CD4-positive, alpha-beta T cell treated with Interferon alpha-2 for 1 hour (primary cell): Measurements from ENCODE around the gene BBS9.

Source experiments
- DNase-seq, 2 donors: peaks; one replicate each; pipeline ENCODE4 v3.0.0-alpha.2; 2020 to 2022

The BBS9 gene

GRCh38 chr7:33626869-33627268 is 497.5 kb downstream of the BBS9 start:
- no peak for DNase-seq

GRCh38 chr7:33627741-33628140 is 498.4 kb downstream of the BBS9 start:
- DNase-seq = no peak

- no peak for DNase-seq
These were observed 499.5 kb downstream of the BBS9 start for GRCh38 chr7:33628894-33629293.

DNA sequence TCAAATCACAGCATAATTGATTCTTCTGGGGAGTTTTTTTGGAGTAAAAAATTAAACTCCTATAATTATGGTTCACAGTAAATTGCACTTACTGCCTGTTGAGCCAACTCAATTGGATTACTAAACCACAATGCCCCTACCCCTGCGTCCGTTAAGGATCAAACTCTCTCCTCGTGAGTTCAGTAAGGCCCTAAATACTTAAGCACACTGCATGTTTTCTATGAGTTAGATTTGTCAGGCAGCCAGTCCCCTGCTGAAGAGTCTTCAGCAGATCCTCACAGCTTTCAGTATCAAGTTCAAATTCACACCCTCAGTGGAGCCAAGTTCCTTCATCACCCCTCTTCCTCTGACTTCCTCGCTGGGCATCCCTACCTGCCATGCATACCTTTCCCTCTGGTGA is 501.0 kb downstream of the BBS9 start:
- DNase-seq = no peak

GRCh38 chr7:33632322-33632721 is 503.0 kb downstream of the BBS9 start:
- no peak for DNase-seq

DNA sequence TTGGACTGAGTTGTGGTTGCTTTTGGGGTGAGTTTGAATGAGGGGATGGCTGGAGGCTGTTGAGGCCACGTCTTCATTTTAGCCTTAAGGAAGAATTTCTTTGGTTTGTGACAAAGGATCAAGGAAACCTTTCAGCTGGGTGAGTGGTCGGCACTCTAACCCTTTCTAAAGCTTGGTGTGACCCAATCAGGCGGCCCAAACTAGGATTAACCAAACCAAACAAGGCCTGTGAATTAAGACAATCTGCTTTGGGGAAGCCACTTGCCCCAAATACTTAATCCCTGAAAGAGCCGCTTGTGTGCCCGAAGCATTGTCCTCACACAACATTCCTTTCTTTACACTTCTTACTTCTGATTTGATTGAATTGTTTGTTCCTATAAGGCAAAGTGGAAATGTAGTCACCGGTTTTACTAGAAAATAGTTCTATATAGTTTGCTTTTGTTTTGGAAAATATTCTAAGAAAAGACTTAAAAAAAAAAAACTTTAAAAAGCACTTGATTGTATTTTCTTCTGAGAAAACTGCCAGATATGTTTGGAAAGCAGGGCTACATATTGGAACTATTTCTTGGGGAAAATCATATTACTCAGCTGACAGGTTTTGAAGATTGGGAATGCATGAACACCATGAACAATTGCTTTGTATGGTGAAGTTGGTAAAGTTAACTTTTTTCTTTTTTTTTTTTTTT is 503.6 kb downstream of the BBS9 start:
- DNase-seq = no peak

- no peak for DNase-seq
These were observed 505.2 kb downstream of the BBS9 start for GRCh38 chr7:33634606-33635005.

- no peak for DNase-seq
These were observed 507.0 kb downstream of the BBS9 start for GRCh38 chr7:33636359-33636758.

DNA sequence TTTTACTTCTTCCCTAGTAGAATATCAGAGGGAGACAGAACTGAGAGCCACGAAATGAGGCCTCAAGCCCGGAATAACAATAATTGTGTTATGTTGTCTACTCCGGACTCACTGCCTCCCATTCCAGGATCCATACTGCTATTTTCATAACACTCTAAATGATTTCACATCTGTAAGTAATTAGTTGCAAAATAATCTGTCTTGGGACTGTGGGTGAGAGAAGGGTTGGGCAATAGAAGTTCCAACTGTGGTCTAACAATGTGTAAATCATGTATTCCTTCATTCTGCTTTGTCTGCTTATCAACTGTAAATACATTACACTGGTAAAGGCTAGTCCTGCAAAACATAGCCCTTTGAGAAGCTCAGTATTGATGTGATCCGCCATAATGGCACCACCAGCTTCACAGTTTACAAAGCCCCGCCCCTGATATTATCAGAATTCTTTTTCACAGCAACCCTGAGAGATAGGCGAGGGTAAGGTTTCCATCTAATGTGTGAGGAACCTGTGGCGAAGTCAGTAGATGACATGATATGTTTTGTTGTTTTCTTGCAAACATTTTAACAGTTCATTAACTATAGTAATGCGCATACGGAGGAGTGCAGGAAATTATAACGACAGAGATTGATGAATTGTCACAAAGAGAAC is 510.3 kb downstream of the BBS9 start:
- no peak for DNase-seq

- DNase-seq = no peak
These were observed 511.4 kb downstream of the BBS9 start for GRCh38 chr7:33640741-33641140.

- DNase-seq = no peak
These were observed 512.9 kb downstream of the BBS9 start for GRCh38 chr7:33642312-33642711.

DNA sequence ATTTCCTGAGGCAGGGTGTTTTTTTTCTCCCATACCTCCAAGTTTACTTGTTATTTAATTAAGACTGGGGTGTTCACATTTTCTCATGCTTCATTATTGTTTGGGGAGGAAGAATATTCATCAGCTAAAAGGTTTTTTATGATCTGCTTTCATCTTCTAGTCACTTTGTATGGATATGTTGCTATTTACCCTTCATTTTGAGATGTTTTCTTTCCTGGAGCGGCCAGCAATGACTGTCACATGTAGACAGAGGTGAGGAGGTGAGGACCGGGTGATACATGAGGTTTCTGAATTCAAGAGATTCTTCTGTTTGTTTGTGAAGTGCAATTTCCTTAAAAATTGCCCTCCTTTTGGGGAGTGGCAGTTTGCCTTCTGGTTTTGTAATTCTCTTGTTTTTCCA is 514.2 kb downstream of the BBS9 start:
- no peak for DNase-seq

DNA sequence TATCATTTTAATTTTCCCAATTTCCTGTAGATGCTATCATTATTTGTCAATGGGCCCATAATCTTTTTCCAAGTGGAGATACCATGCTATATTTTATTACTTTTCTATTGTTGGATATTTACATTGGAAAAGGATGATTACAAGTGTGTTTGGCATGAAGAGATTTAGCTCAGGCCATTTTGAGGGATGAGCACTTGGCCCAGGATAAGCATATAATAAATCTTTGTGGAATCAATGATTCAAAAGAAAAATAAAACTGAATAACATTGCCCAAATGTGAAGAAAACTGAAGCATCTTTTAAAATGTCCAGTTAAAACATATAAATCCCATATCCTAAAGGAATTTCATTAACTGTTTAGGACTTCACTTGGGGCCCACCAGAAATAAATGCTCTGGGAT is 515.1 kb downstream of the BBS9 start:
- DNase-seq = no peak

- no peak for DNase-seq
These were observed 515.7 kb downstream of the BBS9 start for GRCh38 chr7:33645104-33645503.

DNA sequence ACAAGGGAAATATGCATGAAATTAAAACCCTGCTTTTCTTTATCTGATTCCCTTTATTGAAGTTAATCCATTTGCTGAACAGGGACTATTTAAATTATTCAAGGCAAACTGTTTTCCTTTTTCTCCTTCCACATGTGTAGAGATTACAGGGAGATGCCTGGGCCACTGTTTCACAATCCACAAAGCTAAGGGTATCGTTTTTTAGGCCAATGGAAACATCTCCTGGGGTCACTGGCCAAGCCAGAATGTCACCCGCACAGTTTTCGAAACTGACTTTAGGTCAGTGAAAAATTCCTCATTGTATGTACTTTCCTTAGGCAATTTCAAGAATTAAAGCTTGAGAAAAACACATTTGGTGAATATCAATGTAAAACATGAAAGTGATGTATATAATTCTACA is 516.8 kb downstream of the BBS9 start:
- DNase-seq = no peak

DNA sequence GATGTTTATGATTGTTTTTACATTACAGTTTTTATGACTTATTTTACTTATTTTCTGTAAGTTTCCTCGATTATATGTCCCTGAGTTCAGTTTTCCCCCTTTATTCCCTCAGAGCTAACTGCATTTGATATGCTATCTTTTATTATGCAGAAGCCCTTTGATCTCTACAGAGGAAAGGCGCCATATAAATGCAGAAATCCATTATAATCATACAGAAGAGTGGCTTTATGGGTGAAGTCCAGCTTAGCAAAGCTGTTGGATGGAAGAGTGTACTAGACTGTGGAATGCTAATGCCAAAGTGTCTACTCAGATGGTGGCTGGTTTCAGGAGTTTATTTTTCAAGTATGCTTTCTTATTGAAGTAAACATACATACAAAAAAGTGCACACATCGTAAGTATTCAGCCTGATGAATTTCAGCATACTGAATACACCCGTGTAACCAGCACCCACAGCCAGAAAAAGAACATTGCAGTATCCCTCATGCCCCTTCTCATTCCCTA is 517.6 kb downstream of the BBS9 start:
- no peak for DNase-seq

DNA sequence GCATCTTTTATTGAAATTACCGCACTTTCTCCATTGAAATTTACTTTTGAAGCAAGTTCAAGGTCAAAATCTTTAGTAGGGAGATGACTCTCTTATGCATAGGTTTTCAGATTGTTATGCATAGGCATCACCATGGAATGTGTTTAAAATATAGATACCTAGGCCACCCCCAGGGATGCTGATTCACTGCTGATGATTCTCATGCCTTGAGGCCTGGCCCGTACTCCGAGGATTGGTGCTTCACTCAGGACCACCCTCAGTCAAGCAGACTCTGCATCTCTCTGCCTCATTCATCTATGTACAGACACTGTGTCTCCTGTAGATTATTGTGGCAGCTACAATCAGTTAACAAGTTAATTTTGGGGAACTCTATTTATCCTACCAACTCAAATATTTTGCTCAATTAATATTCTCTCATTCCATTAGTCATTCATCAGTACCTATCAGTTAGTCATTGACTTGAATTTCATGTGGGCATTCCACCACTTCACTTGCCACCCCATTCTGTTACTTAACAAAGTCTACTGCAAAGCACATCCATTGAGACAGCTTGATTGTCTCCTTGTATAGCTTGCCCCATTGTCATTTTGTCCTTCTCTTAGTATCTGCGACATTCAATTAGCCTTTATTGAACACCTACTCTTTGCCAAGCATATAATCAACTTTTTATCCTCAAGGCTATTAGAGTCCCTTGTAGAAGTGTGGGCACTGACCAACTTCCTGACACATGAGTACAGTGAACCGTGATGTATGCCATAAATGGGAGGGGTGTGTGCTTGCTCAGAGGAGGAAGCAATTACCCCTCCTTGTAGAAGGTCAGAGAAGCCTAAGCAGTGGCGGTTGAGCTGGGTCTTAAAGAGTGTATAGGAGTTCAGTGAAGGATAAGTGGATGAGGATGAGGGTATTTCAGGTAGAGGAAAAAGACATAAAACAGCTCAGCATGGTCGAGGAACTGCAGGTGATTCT is 520.4 kb downstream of the BBS9 start:
- no peak for DNase-seq

DNA sequence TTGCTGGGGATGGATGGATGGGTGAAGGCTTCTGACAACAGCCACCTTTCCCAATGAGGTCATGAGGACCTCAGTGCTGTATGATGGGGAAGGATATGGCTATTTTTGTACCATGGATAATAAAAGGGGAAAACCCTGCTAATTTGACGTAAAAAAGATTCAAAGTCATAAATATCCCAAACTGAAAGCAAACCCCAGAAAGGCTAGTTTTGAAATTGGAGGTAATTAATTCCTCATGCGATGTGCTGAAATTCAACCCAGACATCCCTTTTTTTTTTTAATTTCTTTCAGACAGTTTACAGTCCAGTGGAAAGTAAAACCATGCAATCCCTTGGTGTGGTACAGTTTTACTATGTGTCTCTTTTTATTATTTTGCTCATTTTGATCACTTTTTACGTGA is 521.5 kb downstream of the BBS9 start:
- DNase-seq = no peak

- DNase-seq = no peak
These were observed 522.7 kb downstream of the BBS9 start for GRCh38 chr7:33651998-33652515.

DNA sequence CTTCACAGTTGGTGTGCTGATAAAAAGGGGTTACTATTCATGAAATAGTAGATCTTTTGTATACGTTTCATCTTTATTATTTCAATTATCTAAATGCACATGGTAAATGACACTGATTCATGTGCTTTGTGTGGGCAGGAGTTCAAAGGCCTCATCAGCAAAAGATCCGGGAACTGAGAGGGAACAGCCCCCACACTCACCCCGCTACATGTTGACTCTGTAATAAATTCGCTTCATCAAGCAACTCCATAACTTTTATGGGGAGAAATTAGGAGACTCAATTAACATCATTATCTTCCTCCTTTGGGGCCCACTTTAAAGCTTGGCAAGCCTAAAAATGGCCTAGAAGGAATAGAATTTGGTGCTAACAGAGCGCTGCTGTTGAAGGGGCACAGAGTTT is 525.3 kb downstream of the BBS9 start:
- no peak for DNase-seq
